ENCODE measurements around the gene DAB2IP. TPM values are rescaled to one million over a fixed set of nuclear protein-coding genes. Genes with fewer than 3 reads are reported as not detected.

The DAB2IP gene
- total RNA-seq, 1 experiment from 2014 or later, result 31.0 TPM

- CTCF ChIA-PET, result no interaction called here
- DNase-seq (ENCODE audit: low read depth, low spot score), result no peak
Observed at GRCh38 chr9:121818841-121819427, 167.5 kb downstream of the DAB2IP start.

More at GRCh38 chr9:121818841-121819427, 167.5 kb downstream of the DAB2IP start:
- no peaks in the 10 kb centered on the region for H3K9me2 ChIP-seq (ENCODE audit: insufficient read depth)
- RAD21 ChIA-PET (ENCODE audit: low non-redundant PET in 1 of 2, low total read pairs in 2 of 2, uncharacterized antibody in 2 of 2, unreplicated experiment in 2 of 2), result no interaction called here
- H3K9me3 ChIP-seq (ENCODE audit: control insufficient read depth in 1 of 2, insufficient read depth in 1 of 2, low read depth in 1 of 2, low read length in 2 of 2), result no peaks in the 10 kb centered on the region
- peaks cover 0 to 10% of the 10 kb centered on the region in 2 experiments; a peak in 2 of 4 replicates for H3K4me1 ChIP-seq (ENCODE audit: control insufficient read depth in 1 of 2, insufficient read depth in 2 of 2, low read length in 2 of 2)
- no peaks in the 10 kb centered on the region for H3K79me2 ChIP-seq (ENCODE audit: insufficient read depth, low read length)
- peaks cover 10% of the 10 kb centered on the region; the same call in 1 of the 2 replicates for H3K27me3 ChIP-seq (ENCODE audit: insufficient read depth, low read length)
- H2AFZ ChIP-seq (ENCODE audit: low read depth, low read length, poor library complexity, severe bottlenecking), result no peak overlapping the region
- no peak overlapping the region for H3K27ac ChIP-seq (ENCODE audit: low read depth, low read length)
- intact Hi-C loops (cut with micrococcal nuclease), result no loop called here
- no peak overlapping the region for H3K4me3 ChIP-seq (replicated peaks in 1 of 2; ENCODE audit: low read depth in 1 of 2, low read length in 2 of 2)
- no TSS peak for BruUV-seq (replicated peaks)
- no peaks in the 10 kb centered on the region for H3K36me3 ChIP-seq (ENCODE audit: control insufficient read depth in 1 of 2, insufficient read depth in 2 of 2, low read length in 2 of 2)
- POLR2A ChIA-PET, result no interaction called here
- no peaks in the 10 kb centered on the region for H4K20me1 ChIP-seq (ENCODE audit: insufficient read depth)
- ATAC-seq, result no peak
- no peak overlapping the region for H3K9ac ChIP-seq (ENCODE audit: low read length)
- H3K4me2 ChIP-seq (ENCODE audit: low read length), result no peak overlapping the region
- TF ChIP-seq ZNF274 (IDR thresholded peaks at IDR 0.05; ENCODE audit: low read depth, low read length), result no peak
- TF ChIP-seq, protein P1, sequence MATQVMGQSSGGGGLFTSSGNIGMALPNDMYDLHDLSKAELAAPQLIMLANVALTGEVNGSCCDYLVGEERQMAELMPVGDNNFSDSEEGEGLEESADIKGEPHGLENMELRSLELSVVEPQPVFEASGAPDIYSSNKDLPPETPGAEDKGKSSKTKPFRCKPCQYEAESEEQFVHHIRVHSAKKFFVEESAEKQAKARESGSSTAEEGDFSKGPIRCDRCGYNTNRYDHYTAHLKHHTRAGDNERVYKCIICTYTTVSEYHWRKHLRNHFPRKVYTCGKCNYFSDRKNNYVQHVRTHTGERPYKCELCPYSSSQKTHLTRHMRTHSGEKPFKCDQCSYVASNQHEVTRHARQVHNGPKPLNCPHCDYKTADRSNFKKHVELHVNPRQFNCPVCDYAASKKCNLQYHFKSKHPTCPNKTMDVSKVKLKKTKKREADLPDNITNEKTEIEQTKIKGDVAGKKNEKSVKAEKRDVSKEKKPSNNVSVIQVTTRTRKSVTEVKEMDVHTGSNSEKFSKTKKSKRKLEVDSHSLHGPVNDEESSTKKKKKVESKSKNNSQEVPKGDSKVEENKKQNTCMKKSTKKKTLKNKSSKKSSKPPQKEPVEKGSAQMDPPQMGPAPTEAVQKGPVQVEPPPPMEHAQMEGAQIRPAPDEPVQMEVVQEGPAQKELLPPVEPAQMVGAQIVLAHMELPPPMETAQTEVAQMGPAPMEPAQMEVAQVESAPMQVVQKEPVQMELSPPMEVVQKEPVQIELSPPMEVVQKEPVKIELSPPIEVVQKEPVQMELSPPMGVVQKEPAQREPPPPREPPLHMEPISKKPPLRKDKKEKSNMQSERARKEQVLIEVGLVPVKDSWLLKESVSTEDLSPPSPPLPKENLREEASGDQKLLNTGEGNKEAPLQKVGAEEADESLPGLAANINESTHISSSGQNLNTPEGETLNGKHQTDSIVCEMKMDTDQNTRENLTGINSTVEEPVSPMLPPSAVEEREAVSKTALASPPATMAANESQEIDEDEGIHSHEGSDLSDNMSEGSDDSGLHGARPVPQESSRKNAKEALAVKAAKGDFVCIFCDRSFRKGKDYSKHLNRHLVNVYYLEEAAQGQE (IDR thresholded peaks at IDR 0.05; ENCODE audit: low read depth), result no peak
- TF ChIP-seq TCF7L2 (IDR thresholded peaks at IDR 0.05; ENCODE audit: borderline replicate concordance, extremely low read depth, insufficient read depth, insufficient read length), result no peak
- no peak for TF ChIP-seq CTCF (IDR thresholded peaks at IDR 0.05 in 2 of 3, conservative IDR thresholded peaks at IDR 0.05 in 1 of 3; ENCODE audit: borderline replicate concordance in 1 of 3, insufficient read depth in 1 of 3, low read depth in 2 of 3, low read length in 2 of 3)
- no peak for TF ChIP-seq POLR2AphosphoS5 (IDR thresholded peaks at IDR 0.05; ENCODE audit: low read depth, low read length)
- TF ChIP-seq CBX3 (IDR thresholded peaks at IDR 0.05; ENCODE audit: low read depth), result no peak
- TF ChIP-seq EGR1 (IDR thresholded peaks at IDR 0.05; ENCODE audit: low read depth), result no peak
- no peak for TF ChIP-seq SIN3A (IDR thresholded peaks at IDR 0.05; ENCODE audit: low read depth)
- TF ChIP-seq RAD21 (IDR thresholded peaks at IDR 0.05; ENCODE audit: low read depth), result no peak
- TF ChIP-seq ZFX (IDR thresholded peaks at IDR 0.05), result no peak

All from HCT116 (cell line).